LNCAP (cell line): ENCODE measurements around the gene CLDN6.

Experiments
- TF ChIP-seq, protein P1 (sequence below): fragments of 450-650 bp; IDR thresholded peaks from 2 replicates; pipeline ENCODE4 v1.5.1; 2017; ENCODE audit warnings: mild to moderate bottlenecking

The CLDN6 gene

DNA sequence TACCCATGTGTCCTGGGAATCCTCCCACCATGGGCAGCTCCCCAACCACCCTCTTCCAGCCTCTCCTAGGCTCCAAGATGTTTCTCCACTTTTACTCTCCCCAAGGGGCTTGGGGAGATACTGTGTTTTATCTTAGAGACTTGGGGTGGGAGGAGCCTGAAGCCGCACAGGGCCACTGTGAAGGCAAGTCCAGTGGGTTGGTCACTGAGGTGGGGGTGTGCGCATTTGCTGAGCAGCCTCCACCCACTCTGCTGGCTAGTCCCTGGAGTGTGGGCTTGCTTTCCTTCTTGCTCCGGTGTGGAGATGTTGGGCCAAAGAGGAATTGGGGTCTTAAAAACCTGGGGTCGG, 9.3 kb downstream of the CLDN6 start:
- TF ChIP-seq, protein P1, sequence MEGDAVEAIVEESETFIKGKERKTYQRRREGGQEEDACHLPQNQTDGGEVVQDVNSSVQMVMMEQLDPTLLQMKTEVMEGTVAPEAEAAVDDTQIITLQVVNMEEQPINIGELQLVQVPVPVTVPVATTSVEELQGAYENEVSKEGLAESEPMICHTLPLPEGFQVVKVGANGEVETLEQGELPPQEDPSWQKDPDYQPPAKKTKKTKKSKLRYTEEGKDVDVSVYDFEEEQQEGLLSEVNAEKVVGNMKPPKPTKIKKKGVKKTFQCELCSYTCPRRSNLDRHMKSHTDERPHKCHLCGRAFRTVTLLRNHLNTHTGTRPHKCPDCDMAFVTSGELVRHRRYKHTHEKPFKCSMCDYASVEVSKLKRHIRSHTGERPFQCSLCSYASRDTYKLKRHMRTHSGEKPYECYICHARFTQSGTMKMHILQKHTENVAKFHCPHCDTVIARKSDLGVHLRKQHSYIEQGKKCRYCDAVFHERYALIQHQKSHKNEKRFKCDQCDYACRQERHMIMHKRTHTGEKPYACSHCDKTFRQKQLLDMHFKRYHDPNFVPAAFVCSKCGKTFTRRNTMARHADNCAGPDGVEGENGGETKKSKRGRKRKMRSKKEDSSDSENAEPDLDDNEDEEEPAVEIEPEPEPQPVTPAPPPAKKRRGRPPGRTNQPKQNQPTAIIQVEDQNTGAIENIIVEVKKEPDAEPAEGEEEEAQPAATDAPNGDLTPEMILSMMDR, result no peak

DNA sequence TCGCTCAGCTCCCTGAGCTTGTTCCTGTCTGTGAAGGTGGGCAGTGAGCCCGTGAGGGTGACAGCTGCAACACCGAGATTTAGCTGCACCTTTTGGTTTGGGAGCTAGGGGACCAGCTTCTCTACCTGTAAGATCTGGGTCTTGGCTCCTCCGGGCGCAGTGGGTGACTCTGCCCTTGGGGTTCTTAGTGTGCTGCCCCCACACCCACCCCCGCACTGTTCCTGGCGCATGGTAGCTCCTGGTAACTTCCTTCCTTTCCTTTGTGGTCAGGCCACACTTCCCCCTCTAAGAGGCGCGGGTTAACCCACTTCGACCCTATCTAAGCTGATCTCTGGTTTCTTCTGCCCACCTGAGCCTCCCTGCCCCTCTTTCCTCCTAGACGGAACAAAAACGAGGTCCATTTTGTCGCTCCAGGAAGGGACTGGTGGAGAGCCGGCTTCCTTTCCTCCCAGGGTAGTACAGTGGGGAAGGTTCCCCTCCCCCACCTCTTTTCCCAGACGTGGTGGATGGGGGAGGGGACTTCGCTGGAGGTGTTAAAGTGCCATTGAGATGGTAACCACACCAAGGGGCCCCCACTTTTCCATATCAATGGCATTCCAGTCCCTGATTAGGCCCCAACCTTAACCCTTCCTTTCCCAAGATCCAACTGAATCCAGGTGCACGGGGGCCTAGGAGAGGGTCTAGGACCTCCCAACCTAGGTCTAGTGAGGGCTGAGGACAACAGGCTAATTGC, 9.9 kb downstream of the CLDN6 start:
- TF ChIP-seq, protein P1, result no peak

DNA sequence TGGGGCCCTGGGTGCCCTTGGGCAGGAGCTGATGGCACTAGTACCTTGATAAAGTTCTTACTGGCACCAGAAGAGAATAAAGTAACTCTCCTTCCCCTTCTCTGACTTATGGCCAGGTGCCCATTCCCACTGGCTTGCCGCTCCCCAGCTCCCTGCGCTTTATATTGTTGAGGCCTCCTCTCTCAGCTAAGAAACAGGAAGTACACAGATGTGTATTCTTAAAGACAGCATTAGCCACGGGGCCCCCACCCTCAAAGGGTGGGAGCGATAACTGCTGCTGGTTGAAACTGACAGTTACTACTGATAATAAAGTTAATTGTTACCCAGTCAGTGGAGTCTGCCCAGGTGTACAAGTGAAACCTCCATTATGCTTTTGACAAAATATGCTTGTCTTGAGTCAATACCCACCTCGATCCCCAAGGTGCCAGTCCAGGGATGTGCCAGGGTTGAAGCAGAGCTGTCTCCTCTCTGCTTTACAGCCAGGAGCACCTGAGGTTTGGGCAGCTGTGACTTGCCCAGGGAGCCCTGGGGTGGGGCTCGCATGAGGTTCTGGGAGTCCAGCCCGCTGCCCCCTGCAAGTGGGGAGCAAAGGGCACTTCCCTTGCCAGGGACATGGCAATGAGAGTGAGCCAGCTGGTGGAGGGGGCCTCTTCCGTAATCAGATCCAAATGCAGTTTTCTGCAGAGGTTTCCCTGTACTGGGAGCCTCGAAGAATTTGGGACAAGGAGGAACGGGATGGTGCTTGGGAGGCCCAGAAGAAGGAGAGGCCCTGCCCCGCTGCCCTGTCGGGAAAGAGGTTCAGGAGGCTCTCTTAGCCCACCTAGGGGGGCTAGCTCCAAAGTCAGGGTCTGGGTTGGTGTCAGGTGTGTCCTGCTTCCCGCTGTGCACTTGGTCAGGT, 10.7 kb downstream of the CLDN6 start:
- TF ChIP-seq, protein P1, result no peak

DNA sequence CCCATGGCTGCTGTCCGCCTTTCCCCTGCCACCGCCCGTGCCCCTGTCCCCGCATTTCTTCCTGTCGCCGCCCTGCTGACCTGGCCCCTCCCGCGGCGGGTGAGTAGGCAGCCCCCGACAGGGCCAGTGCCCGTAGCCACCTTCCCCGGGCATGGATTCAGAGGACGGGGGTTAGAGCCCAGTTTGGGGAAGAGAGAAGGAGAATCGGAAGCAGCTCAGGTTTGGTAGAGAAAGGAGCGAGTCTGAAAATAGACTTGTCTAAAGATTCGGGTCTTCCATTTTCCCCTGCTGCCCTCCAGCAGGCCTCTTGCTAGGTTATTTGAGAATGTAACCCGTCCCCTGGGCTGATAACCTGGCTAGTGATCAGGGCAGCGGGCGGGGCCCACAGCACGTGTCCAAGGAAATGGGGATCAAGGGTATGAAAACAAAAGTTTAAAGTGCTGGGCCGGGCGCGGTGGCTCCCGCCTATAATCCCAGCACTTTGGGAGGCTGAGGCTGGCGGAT, 13.2 kb downstream of the CLDN6 start:
- TF ChIP-seq, protein P1, result no peak

DNA sequence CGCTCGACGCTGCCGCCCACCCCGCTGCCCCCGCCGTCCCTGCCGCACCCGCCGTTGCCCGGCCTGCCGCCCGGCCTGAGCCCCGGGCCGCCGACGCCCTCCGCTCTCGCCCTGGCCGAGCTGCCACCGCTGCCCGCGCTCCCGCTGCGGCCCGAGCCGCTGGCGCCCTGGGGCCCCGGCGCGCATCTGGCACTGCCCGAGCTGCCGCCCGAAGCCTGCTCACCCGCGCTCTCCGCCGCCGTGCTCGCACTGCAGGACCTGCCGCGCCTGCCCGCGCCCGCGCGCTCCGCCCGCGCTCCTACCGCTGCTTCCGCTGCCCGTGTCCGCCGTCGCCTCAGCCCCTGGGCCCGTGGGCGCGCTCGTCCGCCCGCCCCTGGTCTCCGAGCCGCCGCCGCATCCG, 13.7 kb downstream of the CLDN6 start:
- TF ChIP-seq, protein P1, result no peak

DNA sequence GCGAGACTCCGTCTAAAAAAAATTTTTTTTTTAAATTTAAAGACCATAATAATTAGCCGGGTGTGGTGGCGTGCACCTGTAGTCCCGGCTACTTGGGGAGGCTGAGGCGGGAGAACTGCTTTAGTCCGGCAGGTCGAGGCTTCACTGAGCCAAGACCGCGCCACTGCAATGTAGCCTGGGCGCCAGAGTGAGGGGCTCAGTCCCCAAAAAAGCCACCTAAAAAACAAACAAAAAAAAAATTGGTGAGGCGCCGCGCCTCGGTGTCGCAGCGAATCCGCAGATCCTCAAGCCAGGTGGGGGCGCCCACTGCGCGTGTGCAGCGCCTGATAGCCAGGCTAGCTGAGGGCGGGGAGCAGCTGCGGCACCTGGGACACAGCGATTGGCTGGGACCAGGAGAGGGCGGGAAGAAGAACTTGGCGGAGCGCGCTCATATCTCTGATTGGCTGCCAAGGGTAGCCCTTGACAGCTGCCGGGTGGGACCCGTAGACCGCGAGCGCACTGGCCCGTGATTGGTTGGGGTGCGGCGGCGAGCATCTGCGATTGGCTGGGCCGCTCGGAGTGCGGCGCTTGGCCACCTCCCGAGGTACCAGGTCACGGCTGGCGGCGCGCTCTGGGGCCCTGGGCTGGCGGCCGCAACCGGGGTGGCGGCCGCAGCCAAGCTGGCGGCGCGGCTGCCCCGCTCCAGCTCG, 14.3 kb downstream of the CLDN6 start:
- TF ChIP-seq, protein P1, result peak; percentile 59; the same call in 1 of the 2 replicates

DNA sequence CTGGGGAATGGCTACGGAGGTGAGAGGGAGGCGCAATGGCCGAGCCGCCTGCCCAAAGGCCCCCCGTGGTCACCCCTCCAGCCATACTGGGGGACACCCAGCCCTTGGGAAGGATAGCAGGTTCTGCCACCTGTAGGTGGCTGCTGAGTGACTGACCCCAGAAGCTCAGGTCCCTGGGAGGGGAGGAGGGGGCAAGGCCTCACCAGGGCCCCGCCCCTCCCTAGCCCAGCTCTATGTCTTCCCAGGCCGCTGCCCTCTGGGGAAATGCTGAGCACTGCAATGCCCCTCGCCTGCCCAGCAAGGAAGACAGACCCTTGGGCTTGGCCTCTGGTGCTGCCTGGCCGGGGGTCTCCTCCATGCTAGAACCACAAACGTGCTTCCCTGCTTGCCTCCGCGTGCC, 16.7 kb downstream of the CLDN6 start:
- TF ChIP-seq, protein P1, result no peak
